SK-N-SH (cell line): ENCODE measurements around the gene ROR2. TPM values are rescaled to one million over a fixed set of nuclear protein-coding genes. Genes with fewer than 3 reads are reported as not detected.

ENCODE experiments used
- CTCF ChIA-PET: fragments of 300-600, 350-600 bp; formaldehyde crosslinking; extraction: SDS; loops from one replicate; lab custom pipeline; 2021; lab: Yijun Ruan, JAX
- POLR2A ChIA-PET: fragments of 350-600 bp; sonication (Branson Sonifier 250); formaldehyde crosslinking; extraction: SDS; loops from one replicate; lab custom pipeline; 2020; ENCODE audit warnings: antibody characterized with exemption, inconsistent platforms; lab: Yijun Ruan, JAX
- DNase-seq: peaks from one replicate; pipeline ENCODE4 v3.0.0; 2012
- H2AFZ ChIP-seq: fragments of 200-600 bp; sonication (generic); 2 replicates; pipeline ENCODE4 v1.8.1; 2016; ENCODE audit warnings: antibody characterized with exemption, mild to moderate bottlenecking, low read depth
- H3F3A ChIP-seq: fragments of 200-600 bp; sonication (generic); replicated peaks from 2 replicates; pipeline ENCODE3; 2016; ENCODE audit warnings: antibody characterized with exemption, mild to moderate bottlenecking; ENCODE audit not compliant: insufficient read depth
- H3K27ac ChIP-seq, 2 experiments: fragments of 200-500 bp in 1 of 2; fragments of 200-600 bp in 1 of 2; sonication (Bioruptor generic) in 1 of 2; sonication (generic), shearing (Covaris generic) in 1 of 2; 2 replicates each; pipeline versions ENCODE4 v1.5.1 to v1.6.1; 2014 to 2016; ENCODE audit warnings: low read depth in 2 of 2, inconsistent platforms in 1 of 2, low read length in 1 of 2, mild to moderate bottlenecking in 1 of 2, mixed read lengths in 1 of 2
- H3K27me3 ChIP-seq: fragments of 200-600 bp; sonication (generic), shearing (Covaris generic); 2 replicates; pipeline ENCODE4 v1.6.1; 2016; ENCODE audit warnings: mixed run types; ENCODE audit not compliant: insufficient read depth
- H3K36me3 ChIP-seq, 2 experiments: fragments of 200-500 bp in 1 of 2; fragments of 200-600 bp in 1 of 2; sonication (Bioruptor generic) in 1 of 2; sonication (generic) in 1 of 2; replicated peaks in 1 of 2; 2 replicates each; pipeline versions ENCODE3 to v1.5.1; 2014 to 2016; ENCODE audit warnings: low read length in 1 of 2, mild to moderate bottlenecking in 1 of 2; ENCODE audit not compliant: insufficient read depth in 2 of 2, control insufficient read depth in 1 of 2
- H3K4me1 ChIP-seq, 2 experiments: fragments of 200-500 bp in 1 of 2; fragments of 200-600 bp in 1 of 2; sonication (Bioruptor generic) in 1 of 2; sonication (generic), shearing (Covaris generic) in 1 of 2; 2 replicates each; pipeline versions ENCODE4 v1.5.1 to v1.6.1; 2014 to 2016; ENCODE audit warnings: low read depth in 1 of 2, low read length in 1 of 2, mixed run types in 1 of 2; ENCODE audit not compliant: insufficient read depth in 2 of 2, control insufficient read depth in 1 of 2
- H3K4me2 ChIP-seq: fragments of 200-600 bp; sonication (generic), shearing (Covaris generic); 2 replicates; pipeline ENCODE4 v1.6.1; 2017; ENCODE audit warnings: mixed run types
- H3K4me3 ChIP-seq, 2 experiments: fragments of 200-500 bp in 1 of 2; fragments of 200-600 bp in 1 of 2; sonication (Bioruptor generic) in 1 of 2; sonication (generic), shearing (Covaris generic) in 1 of 2; 2 replicates each; pipeline versions ENCODE4 v1.5.1 to v1.8.1; 2014 to 2016; ENCODE audit warnings: low read depth in 2 of 2, inconsistent platforms in 1 of 2, low read length in 1 of 2, mild to moderate bottlenecking in 1 of 2, mixed read lengths in 1 of 2, moderate library complexity in 1 of 2
- H3K79me2 ChIP-seq: fragments of 200-600 bp; sonication (generic); 2 replicates; pipeline ENCODE4 v1.8.1; 2017; ENCODE audit warnings: mild to moderate bottlenecking; ENCODE audit not compliant: insufficient read depth
- H3K9ac ChIP-seq: fragments of 200-600 bp; sonication (generic); 2 replicates; pipeline ENCODE4 v1.6.1; 2017; ENCODE audit warnings: mixed run types
- H3K9me2 ChIP-seq: fragments of 200-600 bp; sonication (generic); 2 replicates; pipeline ENCODE4 v1.6.1; 2017; ENCODE audit warnings: mixed run types
- H3K9me3 ChIP-seq: fragments of 200-600 bp; sonication (generic); 2 replicates; pipeline ENCODE4 v1.6.1; 2017; ENCODE audit warnings: mixed run types, mild to moderate bottlenecking, moderate library complexity
- H4K20me1 ChIP-seq: fragments of 200-600 bp; sonication (generic); 2 replicates; pipeline ENCODE4 v1.6.1; 2017; ENCODE audit warnings: mild to moderate bottlenecking, mixed run types; ENCODE audit not compliant: insufficient read depth
- CHD2 ChIP-seq: fragments of 150-350 bp; IDR thresholded peaks from 2 replicates; pipeline ENCODE4 v1.6.1; 2018; ENCODE audit warnings: low read length; ENCODE audit not compliant: partially characterized antibody
- ELF1 ChIP-seq: IDR thresholded peaks from 2 replicates; pipeline ENCODE4 v1.4.0; 2012
- EP300 ChIP-seq, 2 experiments: IDR thresholded peaks; 2 replicates each; pipeline versions ENCODE4 v1.4.0 to v1.6.1; 2012; ENCODE audit warnings: borderline replicate concordance in 1 of 2, low read depth in 1 of 2, low read length in 1 of 2
- IRF3 ChIP-seq: fragments of 150-350 bp; IDR thresholded peaks from 2 replicates; pipeline ENCODE4 v1.6.1; 2016; ENCODE audit warnings: mild to moderate bottlenecking, low read depth, low read length
- MAX ChIP-seq: IDR thresholded peaks from 2 replicates; pipeline ENCODE4 v1.4.0; 2012; ENCODE audit warnings: low read depth
- NFIC ChIP-seq: IDR thresholded peaks from 2 replicates; pipeline ENCODE4 v1.4.0; 2012; ENCODE audit warnings: borderline replicate concordance
- RAD21 ChIP-seq: IDR thresholded peaks from 2 replicates; pipeline ENCODE4 v1.6.1; 2012; ENCODE audit warnings: mild to moderate bottlenecking, low read length
- REST ChIP-seq: IDR thresholded peaks from 2 replicates; pipeline ENCODE4 v1.6.1; 2012; ENCODE audit warnings: mild to moderate bottlenecking, low read depth, low read length, moderate library complexity
- RXRA ChIP-seq: IDR thresholded peaks from 2 replicates; pipeline ENCODE4 v1.4.0; 2012; ENCODE audit warnings: low read depth, mild to moderate bottlenecking, borderline replicate concordance
- TCF12 ChIP-seq: IDR thresholded peaks from 2 replicates; pipeline ENCODE4 v1.4.0; 2012
- ZBTB33 ChIP-seq: IDR thresholded peaks from 2 replicates; pipeline ENCODE4 v1.4.0; 2012; ENCODE audit warnings: low read depth, borderline replicate concordance
- WGBS: methylation state at CpG from one replicate; pipeline ENCODE4 v1.1.6; 2017; ENCODE audit warnings: low lambda C conversion rate; 5-methylcytosine and 5-hydroxymethylcytosine counted together
- polyA plus RNA-seq, 3 experiments: library from polyadenylated mRNA; depleted of rRNA; stranded (reverse); fragments of >200 nt; gene quantifications; 2 replicates each; pipeline ENCODE4 v1.2.3, GENCODE V29; 2012
- TF ChIP-seq, protein P1 (sequence below): IDR thresholded peaks from 2 replicates; pipeline ENCODE4 v1.4.0; 2012; ENCODE audit warnings: low read depth, borderline replicate concordance
- TF ChIP-seq, protein P2 (sequence below): fragments of 200-600 bp; sonication (generic); IDR thresholded peaks from 2 replicates; pipeline ENCODE4 v1.6.1; 2017; ENCODE audit warnings: antibody characterized with exemption, mild to moderate bottlenecking, moderate library complexity

ROR2 gene
- polyA plus RNA-seq, 1 of the 3 experiments (the other 2 are of a cell fraction), result 0.43 TPM

DNA sequence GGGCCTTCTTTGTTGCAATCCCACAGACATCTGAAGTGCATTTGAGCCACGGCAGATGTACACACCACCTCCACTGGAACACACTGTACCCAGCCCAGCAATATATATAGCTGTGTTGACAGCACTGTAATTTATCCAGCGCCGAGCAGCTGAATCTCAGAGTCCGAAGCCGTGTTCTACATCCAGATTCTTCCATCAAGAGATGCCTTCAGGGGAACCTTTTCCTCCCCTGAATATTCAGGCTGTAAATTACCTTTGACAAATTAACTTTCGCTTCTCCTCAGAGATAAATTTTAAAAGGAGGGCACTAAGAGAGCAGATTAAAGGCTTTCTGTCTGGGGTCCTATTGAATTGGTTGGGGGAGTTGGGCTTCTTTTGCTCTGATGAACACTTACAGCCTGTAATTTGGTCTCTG, 76.4 kb downstream of the ROR2 start:
- H3K9me3 ChIP-seq, result no peaks in the 10 kb centered on the region
- H3K9ac ChIP-seq, result no peak overlapping the region
- no peak overlapping the region for H3K27ac ChIP-seq
- no peak for DNase-seq
- H3K4me2 ChIP-seq, result no peak overlapping the region
- H3K9me2 ChIP-seq, result no peaks in the 10 kb centered on the region
- ChIA-PET POLR2A (no interaction called here), CTCF (interaction anchor here (2.1 kb wide), 1 partner anchor 77 kb away, joined by 5 read pairs; the partner anchor contains the start of gene ROR2)
- H3F3A ChIP-seq, result no peaks in the 10 kb centered on the region
- TF ChIP-seq REST, result no peak
- TF ChIP-seq RAD21, result no peak
- no peak for TF ChIP-seq RXRA
- no peak for TF ChIP-seq ELF1
- TF ChIP-seq NFIC, result no peak
- no peak for TF ChIP-seq IRF3
- no peak for TF ChIP-seq TCF12
- no peak for TF ChIP-seq CHD2
- TF ChIP-seq EP300 (IDR thresholded peaks at IDR 0.05; ENCODE audit: borderline replicate concordance in 1 of 2, low read depth in 1 of 2, low read length in 1 of 2), result no peak
- TF ChIP-seq, protein P1, sequence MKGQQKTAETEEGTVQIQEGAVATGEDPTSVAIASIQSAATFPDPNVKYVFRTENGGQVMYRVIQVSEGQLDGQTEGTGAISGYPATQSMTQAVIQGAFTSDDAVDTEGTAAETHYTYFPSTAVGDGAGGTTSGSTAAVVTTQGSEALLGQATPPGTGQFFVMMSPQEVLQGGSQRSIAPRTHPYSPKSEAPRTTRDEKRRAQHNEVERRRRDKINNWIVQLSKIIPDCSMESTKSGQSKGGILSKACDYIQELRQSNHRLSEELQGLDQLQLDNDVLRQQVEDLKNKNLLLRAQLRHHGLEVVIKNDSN, result no peak
- no peak for TF ChIP-seq ZBTB33
- no peak for TF ChIP-seq MAX
- TF ChIP-seq, protein P2, sequence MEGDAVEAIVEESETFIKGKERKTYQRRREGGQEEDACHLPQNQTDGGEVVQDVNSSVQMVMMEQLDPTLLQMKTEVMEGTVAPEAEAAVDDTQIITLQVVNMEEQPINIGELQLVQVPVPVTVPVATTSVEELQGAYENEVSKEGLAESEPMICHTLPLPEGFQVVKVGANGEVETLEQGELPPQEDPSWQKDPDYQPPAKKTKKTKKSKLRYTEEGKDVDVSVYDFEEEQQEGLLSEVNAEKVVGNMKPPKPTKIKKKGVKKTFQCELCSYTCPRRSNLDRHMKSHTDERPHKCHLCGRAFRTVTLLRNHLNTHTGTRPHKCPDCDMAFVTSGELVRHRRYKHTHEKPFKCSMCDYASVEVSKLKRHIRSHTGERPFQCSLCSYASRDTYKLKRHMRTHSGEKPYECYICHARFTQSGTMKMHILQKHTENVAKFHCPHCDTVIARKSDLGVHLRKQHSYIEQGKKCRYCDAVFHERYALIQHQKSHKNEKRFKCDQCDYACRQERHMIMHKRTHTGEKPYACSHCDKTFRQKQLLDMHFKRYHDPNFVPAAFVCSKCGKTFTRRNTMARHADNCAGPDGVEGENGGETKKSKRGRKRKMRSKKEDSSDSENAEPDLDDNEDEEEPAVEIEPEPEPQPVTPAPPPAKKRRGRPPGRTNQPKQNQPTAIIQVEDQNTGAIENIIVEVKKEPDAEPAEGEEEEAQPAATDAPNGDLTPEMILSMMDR, result no peak
- WGBS, result 58% methylated on average over 6 of the region's 6 CpGs
- no peaks in the 10 kb centered on the region for H4K20me1 ChIP-seq
- no peaks in the 10 kb centered on the region for H3K36me3 ChIP-seq
- peaks cover 0 to 4% of the 10 kb centered on the region in 2 experiments; a peak in 1 of 4 replicates for H3K4me1 ChIP-seq
- no peak overlapping the region for H3K4me3 ChIP-seq
- no peaks in the 10 kb centered on the region for H3K27me3 ChIP-seq
- H2AFZ ChIP-seq, result no peak overlapping the region
- H3K79me2 ChIP-seq, result no peaks in the 10 kb centered on the region
